IMR-90 (cell line): ENCODE measurements around the gene BNIP3. TPM values are rescaled to one million over a fixed set of nuclear protein-coding genes. Genes with fewer than 3 reads are reported as not detected.

Experiments
- ATAC-seq: fragments of 200-7000 bp; cut with Tn5 transposase; 2 replicates; pipeline ENCODE4 v1.9.1; 2020; ENCODE audit warnings: low read depth, mild to moderate bottlenecking, moderate library complexity
- BruUV-seq: library from RNA; stranded (reverse); fragments of 400-500 nt; replicated peaks from 2 replicates; lab custom pipeline; 2021; lab: Mats Ljungman, UMichigan
- CTCF ChIA-PET: fragments of 300-600 bp; formaldehyde crosslinking; extraction: SDS; loops from one replicate; lab custom pipeline; 2021; ENCODE audit warnings: antibody characterized with exemption; lab: Yijun Ruan, JAX
- POLR2A ChIA-PET: fragments of 300-600 bp; sonication (Branson Sonifier 250); formaldehyde crosslinking; loops from one replicate; lab custom pipeline; 2022; ENCODE audit warnings: antibody characterized with exemption; ENCODE audit not compliant: unreplicated experiment; lab: Charles Lee
- DNase-seq: peaks from one replicate; pipeline ENCODE4 v3.0.0; 2013
- H2AFZ ChIP-seq: replicated peaks from 2 replicates; pipeline ENCODE3; 2013; ENCODE audit warnings: low read length, mild to moderate bottlenecking; ENCODE audit not compliant: poor library complexity
- H2AK5ac ChIP-seq: 2 replicates; pipeline ENCODE4 v1.6.1; 2013; ENCODE audit warnings: low read depth, low read length, inconsistent platforms
- H2AK9ac ChIP-seq: replicated peaks from 2 replicates; pipeline ENCODE3; 2013; ENCODE audit warnings: mild to moderate bottlenecking, low read depth, low read length, moderate library complexity; ENCODE audit not compliant: poor library complexity
- H2BK120ac ChIP-seq: 2 replicates; pipeline ENCODE4 v1.6.1; 2013; ENCODE audit warnings: low read depth, low read length, inconsistent platforms
- H2BK15ac ChIP-seq: 3 replicates; pipeline ENCODE4 v1.6.1; 2013; ENCODE audit warnings: low read depth, low read length, inconsistent platforms
- H2BK20ac ChIP-seq: 2 replicates; pipeline ENCODE4 v1.6.1; 2013; ENCODE audit warnings: low read depth, mild to moderate bottlenecking, inconsistent platforms, low read length, moderate library complexity
- H2BK5ac ChIP-seq: 2 replicates; pipeline ENCODE4 v1.6.1; 2013; ENCODE audit warnings: mild to moderate bottlenecking, low read depth, low read length, inconsistent platforms; ENCODE audit not compliant: poor library complexity, severe bottlenecking
- H3K14ac ChIP-seq: replicated peaks from 2 replicates; pipeline ENCODE4 v1.6.1; 2013; ENCODE audit warnings: low read depth, low read length, inconsistent platforms
- H3K18ac ChIP-seq: 2 replicates; pipeline ENCODE4 v1.6.1; 2013; ENCODE audit warnings: low read depth, low read length, control low read depth
- H3K23ac ChIP-seq: 2 replicates; pipeline ENCODE4 v1.6.1; 2013; ENCODE audit warnings: low read depth, low read length, inconsistent platforms
- H3K27ac ChIP-seq: 2 replicates; pipeline ENCODE4 v1.5.1; 2013; ENCODE audit warnings: mild to moderate bottlenecking, control low read depth, low read length; ENCODE audit not compliant: insufficient read depth
- H3K27me3 ChIP-seq: 2 replicates; pipeline ENCODE4 v1.6.1; 2013; ENCODE audit warnings: low read length; ENCODE audit not compliant: control insufficient read depth, insufficient read depth
- H3K36me3 ChIP-seq: 2 replicates; pipeline ENCODE4 v1.6.1; 2013; ENCODE audit warnings: low read length, mixed read lengths; ENCODE audit not compliant: control insufficient read depth, insufficient read depth
- H3K4ac ChIP-seq: 2 replicates; pipeline ENCODE4 v1.6.1; 2013; ENCODE audit warnings: low read depth, low read length, inconsistent platforms
- H3K4me1 ChIP-seq: 2 replicates; pipeline ENCODE4 v1.6.1; 2013; ENCODE audit warnings: low read length, mixed read lengths; ENCODE audit not compliant: control insufficient read depth, insufficient read depth
- H3K4me2 ChIP-seq: 2 replicates; pipeline ENCODE4 v1.6.1; 2013; ENCODE audit warnings: low read depth, mild to moderate bottlenecking, control low read depth, low read length, moderate library complexity
- H3K4me3 ChIP-seq: 2 replicates; pipeline ENCODE4 v1.5.1; 2013; ENCODE audit warnings: low read depth, mild to moderate bottlenecking, control low read depth, low read length, moderate library complexity; ENCODE audit not compliant: insufficient read depth
- H3K56ac ChIP-seq: 2 replicates; pipeline ENCODE4 v1.6.1; 2013; ENCODE audit warnings: low read length, inconsistent platforms; ENCODE audit not compliant: insufficient read depth; ENCODE audit errors: extremely low read depth
- H3K79me1 ChIP-seq, 2 experiments: 2 replicates each; pipeline ENCODE4 v1.6.1; 2013; ENCODE audit warnings: low read length in 2 of 2, inconsistent platforms in 1 of 2, low read depth in 1 of 2
- H3K9ac ChIP-seq: 2 replicates; pipeline ENCODE4 v1.6.1; 2013; ENCODE audit warnings: low read depth, low read length, control low read depth
- H3K9me1 ChIP-seq: 2 replicates; pipeline ENCODE4 v1.6.1; 2013; ENCODE audit warnings: low read length, inconsistent platforms; ENCODE audit not compliant: insufficient read depth
- H3K9me3 ChIP-seq: 2 replicates; pipeline ENCODE4 v1.6.1; 2013; ENCODE audit warnings: low read length; ENCODE audit not compliant: control insufficient read depth, insufficient read depth
- H4K20me1 ChIP-seq: 2 replicates; pipeline ENCODE4 v1.6.1; 2013; ENCODE audit warnings: low read length, inconsistent platforms; ENCODE audit not compliant: insufficient read depth
- H4K5ac ChIP-seq: 2 replicates; pipeline ENCODE4 v1.6.1; 2013; ENCODE audit warnings: mild to moderate bottlenecking, low read depth, low read length, control low read depth
- H4K8ac ChIP-seq, 2 experiments: 2 replicates each; pipeline ENCODE4 v1.6.1; 2013; ENCODE audit warnings: low read depth in 2 of 2, low read length in 2 of 2, control low read depth in 1 of 2, inconsistent platforms in 1 of 2
- H4K91ac ChIP-seq: 2 replicates; pipeline ENCODE4 v1.6.1; 2013; ENCODE audit warnings: low read depth, low read length, inconsistent platforms; ENCODE audit not compliant: insufficient read depth
- BHLHE40 ChIP-seq: fragments of 150-350 bp; IDR thresholded peaks from 2 replicates; pipeline ENCODE4 v1.6.1; 2016; ENCODE audit warnings: mild to moderate bottlenecking, low read depth, low read length
- CEBPB ChIP-seq: IDR thresholded peaks from 2 replicates; pipeline ENCODE4 v1.6.1; 2012; ENCODE audit warnings: low read depth, low read length, improper control_type of control experiment
- CHD1 ChIP-seq: IDR thresholded peaks from 2 replicates; pipeline ENCODE4 v1.6.1; 2012; ENCODE audit warnings: low read depth, low read length, improper control_type of control experiment
- CTCF ChIP-seq: conservative IDR thresholded peaks from 2 replicates; pipeline ENCODE4 v1.5.1; 2012; ENCODE audit warnings: mild to moderate bottlenecking, low read depth, low read length, improper control_type of control experiment
- FOS ChIP-seq: fragments of 150-350 bp; IDR thresholded peaks from 2 replicates; pipeline ENCODE4 v1.6.1; 2016; ENCODE audit warnings: low read depth, low read length
- MAFK ChIP-seq: IDR thresholded peaks from 2 replicates; pipeline ENCODE4 v1.6.1; 2012; ENCODE audit warnings: low read depth, low read length, improper control_type of control experiment
- MAZ ChIP-seq: IDR thresholded peaks from 2 replicates; pipeline ENCODE4 v1.6.1; 2012; ENCODE audit warnings: low read depth, mild to moderate bottlenecking, low read length, improper control_type of control experiment, moderate library complexity, borderline replicate concordance
- MXI1 ChIP-seq: IDR thresholded peaks from 2 replicates; pipeline ENCODE4 v1.6.1; 2012; ENCODE audit warnings: low read depth, mild to moderate bottlenecking, low read length, moderate library complexity, borderline replicate concordance
- NFE2L2 ChIP-seq: fragments of 150-350 bp; IDR thresholded peaks from 2 replicates; pipeline ENCODE4 v1.6.1; 2016; ENCODE audit warnings: low read depth, mild to moderate bottlenecking, low read length
- POLR2A ChIP-seq: IDR thresholded peaks from 2 replicates; pipeline ENCODE4 v1.6.1; 2012; ENCODE audit warnings: mild to moderate bottlenecking, low read depth, low read length
- RAD21 ChIP-seq: IDR thresholded peaks from 2 replicates; pipeline ENCODE4 v1.6.1; 2012; ENCODE audit warnings: low read length, improper control_type of control experiment
- RCOR1 ChIP-seq: IDR thresholded peaks from 2 replicates; pipeline ENCODE4 v1.6.1; 2012; ENCODE audit warnings: mild to moderate bottlenecking, low read length, improper control_type of control experiment; ENCODE audit not compliant: insufficient replicate concordance
- RFX5 ChIP-seq: IDR thresholded peaks from 2 replicates; pipeline ENCODE4 v1.8.0; 2012; ENCODE audit warnings: low read depth, mild to moderate bottlenecking, low read length, moderate library complexity
- SMC3 ChIP-seq: fragments of 150-350 bp; IDR thresholded peaks from 2 replicates; pipeline ENCODE4 v1.6.1; 2016; ENCODE audit warnings: low read depth, mild to moderate bottlenecking, antibody characterized with exemption, low read length, moderate library complexity
- USF2 ChIP-seq: fragments of 150-350 bp; IDR thresholded peaks from 2 replicates; pipeline ENCODE4 v1.6.1; 2017; ENCODE audit warnings: mild to moderate bottlenecking, antibody characterized with exemption, low read length, low read depth
- WGBS, 2 experiments: methylation state at CpG; one replicate each; pipeline versions ENCODE4 v1.1.5 to v1.1.7; 2013; ENCODE audit warnings: missing lambda C conversion rate in 2 of 2; ENCODE audit not compliant: insufficient read length in 1 of 2; ENCODE audit errors: extremely low coverage in 2 of 2; 5-methylcytosine and 5-hydroxymethylcytosine counted together
- dilution Hi-C: fragments of 300-500 bp; cut with HindIII; formaldehyde crosslinking; loops from one replicate; pipeline ENCODE4 v1.14.3; 2018; ENCODE audit warnings: low sequenced_read_pairs; ENCODE audit not compliant: unreplicated experiment
- in situ Hi-C: fragments of 300-500 bp; cut with MboI; formaldehyde crosslinking; loops from 3 replicates; pipeline ENCODE4 v1.14.3; 2019; ENCODE audit warnings: low sequenced_read_pairs, inconsistent platforms, mixed read lengths
- intact Hi-C: fragments of 100-400 bp; cut with micrococcal nuclease; formaldehyde crosslinking; loops from 2 replicates; pipeline ENCODE4 v1.10.0; 2022
- polyA plus RNA-seq, 3 experiments: library from polyadenylated mRNA; depleted of rRNA; stranded (reverse); fragments of >200 nt; gene quantifications; 2 replicates each; pipeline ENCODE4 v1.2.3, GENCODE V29; 2012; ENCODE audit warnings: low replicate concordance in 1 of 3
- total RNA-seq: library from RNA; depleted of rRNA; stranded (reverse); fragments of >200 nt; gene quantifications from 2 replicates; pipeline ENCODE4 v1.2.3, GENCODE V29; 2012

The BNIP3 gene
- total and polyA plus RNA-seq, 2 of the 4 experiments (the other 2 are of a cell fraction): 134 to 211 TPM

- Histone ChIP-seq H3K23ac (no peak overlapping the region), H4K91ac (peak overlapping the region; percentile 19; the same call in 1 of the 2 replicates), H3K9ac (no peak overlapping the region), H3K4me2 (no peak overlapping the region), H3K9me1 (peaks cover 32% of the 10 kb centered on the region), H3K79me1 (peaks cover 22 to 62% of the 10 kb centered on the region in 2 experiments), H3K14ac (no peak overlapping the region), H2AK5ac (0 out of 2 replicates have a peak overlapping the region, but pooled peaks have one; percentile 29), H2BK5ac (peak overlapping the region; percentile 11), H2BK20ac (0 out of 2 replicates have a peak overlapping the region, but pooled peaks have one; percentile 77), H3K4me1 (peaks cover 21% of the 10 kb centered on the region), H3K4ac (peak overlapping the region; percentile 72; the same call in 1 of the 2 replicates), H4K5ac (no peak overlapping the region), H3K4me3 (no peak overlapping the region), H3K36me3 (peaks cover 38% of the 10 kb centered on the region), H3K18ac (no peak overlapping the region), H4K20me1 (peaks cover 20% of the 10 kb centered on the region), H3K27me3 (no peaks in the 10 kb centered on the region), H2BK15ac (no peak overlapping the region), H3K27ac (no peak overlapping the region), H2BK120ac (peak overlapping the region; percentile 86), H3K56ac (no peak overlapping the region), H4K8ac (no peak overlapping the region), H3K9me3 (no peaks in the 10 kb centered on the region), H2AFZ (no peak overlapping the region), H2AK9ac (no peak overlapping the region)
- CTCF ChIA-PET: interaction anchor here (0.6 to 1.1 kb wide), 2 partner anchors 19 to 74 kb away, joined by 3 read pairs; no protein-coding TSS in a partner anchor
- DNase-seq (no peak), ATAC-seq (no peak)
- WGBS, 2 experiments: 95% methylated on average over 7 of the region's 23 CpGs; no CpG with 5 or more reads in 1 of the 2 experiments
- intact Hi-C loops (loop anchor here (5.0 kb wide), 1 partner anchor 47 kb away; the partner anchor contains the start of gene PPP2R2D), dilution Hi-C loops (no loop called here), in situ Hi-C loops (no loop called here)
- POLR2A ChIA-PET: no interaction called here
- BruUV-seq: no TSS peak
- no peak for TF ChIP-seq RCOR1
- TF ChIP-seq POLR2A: no peak
- TF ChIP-seq CEBPB: no peak
- no peak for TF ChIP-seq SMC3
- TF ChIP-seq CHD1: no peak
- TF ChIP-seq MAFK: no peak
- no peak for TF ChIP-seq BHLHE40
- no peak for TF ChIP-seq MXI1
- no peak for TF ChIP-seq RAD21
- no peak for TF ChIP-seq RFX5
- no peak for TF ChIP-seq NFE2L2
- no peak for TF ChIP-seq CTCF
- TF ChIP-seq FOS: no peak
- no peak for TF ChIP-seq USF2
- no peak for TF ChIP-seq MAZ
Measured at GRCh38 chr10:131949041-131949862, 32.5 kb downstream of the BNIP3 start.
